A673 (cell line): Measurements from ENCODE around the gene ATP10B. TPM values are rescaled to one million over a fixed set of nuclear protein-coding genes. Genes with fewer than 3 reads are reported as not detected.

Experiments used
- BruUV-seq: library from RNA; stranded (reverse); fragments of 400-500 nt; replicated peaks from 2 replicates; lab custom pipeline; 2021; lab: Mats Ljungman, UMichigan
- CTCF ChIA-PET: fragments of 300-600 bp; sonication (Branson Sonifier 250); formaldehyde crosslinking; loops from one replicate; lab custom pipeline; 2022; ENCODE audit warnings: antibody characterized with exemption; lab: Charles Lee
- POLR2A ChIA-PET: fragments of 300-600 bp; sonication (Branson Sonifier 250); formaldehyde crosslinking; loops from one replicate; lab custom pipeline; 2022; ENCODE audit warnings: antibody characterized with exemption; ENCODE audit not compliant: low non-redundant PET; lab: Charles Lee
- DNase-seq: peaks from one replicate; pipeline ENCODE4 v3.0.0-alpha.2; 2015; ENCODE audit warnings: low spot score
- H3K27ac ChIP-seq: fragments of 200-600 bp; sonication (generic); 2 replicates; pipeline ENCODE4 v1.5.1; 2016; ENCODE audit warnings: mixed run types, low read depth, mild to moderate bottlenecking, mixed read lengths, antibody characterized with exemption, low read length; ENCODE audit not compliant: poor library complexity, severe bottlenecking
- H3K27me3 ChIP-seq: fragments of 200-600 bp; sonication (generic); replicated peaks from 2 replicates; pipeline ENCODE4 v1.6.1; 2017; ENCODE audit warnings: mixed run types, low read depth, mild to moderate bottlenecking, mixed read lengths, antibody characterized with exemption, low read length; ENCODE audit not compliant: insufficient read depth, poor library complexity
- H3K36me3 ChIP-seq: fragments of 200-600 bp; sonication (generic); 2 replicates; pipeline ENCODE4 v1.6.1; 2016; ENCODE audit warnings: mixed run types, mild to moderate bottlenecking, mixed read lengths, antibody characterized with exemption, low read length; ENCODE audit not compliant: insufficient read depth, poor library complexity, severe bottlenecking
- H3K4me1 ChIP-seq: fragments of 200-600 bp; sonication (generic); 2 replicates; pipeline ENCODE4 v1.6.1; 2017; ENCODE audit warnings: mixed run types, mild to moderate bottlenecking, mixed read lengths, antibody characterized with exemption, low read length; ENCODE audit not compliant: insufficient read depth, poor library complexity, severe bottlenecking
- H3K4me3 ChIP-seq: fragments of 200-600 bp; sonication (generic); 2 replicates; pipeline ENCODE4 v1.5.1; 2016; ENCODE audit warnings: low read depth, mixed run types, mild to moderate bottlenecking, mixed read lengths, low read length; ENCODE audit not compliant: poor library complexity, severe bottlenecking
- H3K9me3 ChIP-seq: fragments of 200-600 bp; sonication (generic); 2 replicates; pipeline ENCODE4 v1.6.1; 2016; ENCODE audit warnings: mixed run types, low read depth, mild to moderate bottlenecking, mixed read lengths, antibody characterized with exemption, low read length; ENCODE audit not compliant: poor library complexity, severe bottlenecking
- EZH2 ChIP-seq: fragments of 200-600 bp; sonication (generic); IDR thresholded peaks from 2 replicates; pipeline ENCODE4 v1.6.1; 2017; ENCODE audit warnings: borderline replicate concordance, low read depth, mild to moderate bottlenecking, mixed read lengths, antibody characterized with exemption, low read length; ENCODE audit not compliant: poor library complexity, severe bottlenecking
- intact Hi-C: fragments of 100-400 bp; cut with micrococcal nuclease; formaldehyde crosslinking; loops from one replicate; pipeline ENCODE4 v1.10.0; 2022; ENCODE audit not compliant: unreplicated experiment
- total RNA-seq: library from RNA; stranded (reverse); gene quantifications from 2 replicates; pipeline ENCODE4 v1.2.3, GENCODE V29; 2021
- TF ChIP-seq, protein P1 (sequence below): fragments of 300-800, 200-600 bp; sonication (generic); conservative IDR thresholded peaks from 2 replicates; pipeline ENCODE4 v1.5.1; 2017; ENCODE audit warnings: low read depth, mild to moderate bottlenecking, antibody characterized with exemption, low read length, moderate library complexity, mixed read lengths

Gene ATP10B
- total RNA-seq, 1 experiment from 2014 or later: not detected

DNA sequence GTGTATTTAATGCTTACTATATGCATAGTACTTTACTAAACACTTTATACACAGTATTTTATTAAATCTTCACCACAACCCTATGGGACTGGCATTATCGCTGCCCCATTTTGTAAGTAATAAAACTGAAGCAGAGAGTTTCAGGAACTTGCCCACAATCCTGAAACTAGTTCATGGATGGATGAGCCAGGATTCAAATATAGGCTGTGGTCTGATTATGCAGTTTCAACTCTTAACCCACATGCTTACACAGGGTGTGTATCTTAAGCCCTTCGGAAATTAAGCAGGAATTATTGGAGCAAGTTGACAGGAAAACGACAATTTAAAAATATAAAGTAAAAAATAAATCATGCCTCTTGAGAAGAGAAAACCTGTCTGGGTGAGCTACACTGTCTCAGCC lies 109.0 kb downstream of the ATP10B start:
- Histone ChIP-seq H3K4me1 (no peaks in the 10 kb centered on the region), H3K9me3 (no peaks in the 10 kb centered on the region), H3K36me3 (no peaks in the 10 kb centered on the region), H3K27me3 (peaks cover 2% of the 10 kb centered on the region), H3K4me3 (no peak overlapping the region), H3K27ac (no peak overlapping the region)
- ChIA-PET CTCF (no interaction called here), POLR2A (no interaction called here)
- intact Hi-C loops: no loop called here
- DNase-seq: no peak
- TF ChIP-seq, protein P1, sequence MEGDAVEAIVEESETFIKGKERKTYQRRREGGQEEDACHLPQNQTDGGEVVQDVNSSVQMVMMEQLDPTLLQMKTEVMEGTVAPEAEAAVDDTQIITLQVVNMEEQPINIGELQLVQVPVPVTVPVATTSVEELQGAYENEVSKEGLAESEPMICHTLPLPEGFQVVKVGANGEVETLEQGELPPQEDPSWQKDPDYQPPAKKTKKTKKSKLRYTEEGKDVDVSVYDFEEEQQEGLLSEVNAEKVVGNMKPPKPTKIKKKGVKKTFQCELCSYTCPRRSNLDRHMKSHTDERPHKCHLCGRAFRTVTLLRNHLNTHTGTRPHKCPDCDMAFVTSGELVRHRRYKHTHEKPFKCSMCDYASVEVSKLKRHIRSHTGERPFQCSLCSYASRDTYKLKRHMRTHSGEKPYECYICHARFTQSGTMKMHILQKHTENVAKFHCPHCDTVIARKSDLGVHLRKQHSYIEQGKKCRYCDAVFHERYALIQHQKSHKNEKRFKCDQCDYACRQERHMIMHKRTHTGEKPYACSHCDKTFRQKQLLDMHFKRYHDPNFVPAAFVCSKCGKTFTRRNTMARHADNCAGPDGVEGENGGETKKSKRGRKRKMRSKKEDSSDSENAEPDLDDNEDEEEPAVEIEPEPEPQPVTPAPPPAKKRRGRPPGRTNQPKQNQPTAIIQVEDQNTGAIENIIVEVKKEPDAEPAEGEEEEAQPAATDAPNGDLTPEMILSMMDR: no peak
- TF ChIP-seq EZH2: no peak
- BruUV-seq: no TSS peak

DNA sequence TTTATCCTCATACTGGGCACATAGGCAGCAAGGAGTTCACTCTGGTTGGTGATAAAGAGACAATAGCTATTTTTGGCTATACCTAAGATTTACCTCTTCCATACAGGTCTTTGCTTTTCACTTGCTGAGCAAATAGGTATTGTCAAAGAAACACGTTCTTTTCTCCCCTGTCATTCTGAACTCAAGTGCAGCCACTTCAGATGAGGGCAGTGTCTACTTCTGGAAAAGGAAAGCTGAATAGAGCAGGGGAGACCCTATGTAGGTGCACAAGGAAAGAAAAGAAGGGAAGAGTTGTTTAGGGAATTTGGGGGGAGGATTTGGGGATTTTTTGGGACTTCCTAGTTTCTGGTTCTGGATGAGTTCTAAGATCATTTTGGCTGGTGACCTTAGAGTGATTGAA lies 109.6 kb downstream of the ATP10B start:
- Histone ChIP-seq H3K36me3 (no peaks in the 10 kb centered on the region), H3K27me3 (peaks cover 8% of the 10 kb centered on the region), H3K27ac (no peak overlapping the region), H3K4me1 (no peaks in the 10 kb centered on the region), H3K9me3 (no peaks in the 10 kb centered on the region), H3K4me3 (no peak overlapping the region)
- BruUV-seq: no TSS peak
- no peak for TF ChIP-seq EZH2
- TF ChIP-seq, protein P1: no peak
- CTCF ChIA-PET: no interaction called here
- intact Hi-C loops: no loop called here
- POLR2A ChIA-PET: no interaction called here
- DNase-seq: no peak

DNA sequence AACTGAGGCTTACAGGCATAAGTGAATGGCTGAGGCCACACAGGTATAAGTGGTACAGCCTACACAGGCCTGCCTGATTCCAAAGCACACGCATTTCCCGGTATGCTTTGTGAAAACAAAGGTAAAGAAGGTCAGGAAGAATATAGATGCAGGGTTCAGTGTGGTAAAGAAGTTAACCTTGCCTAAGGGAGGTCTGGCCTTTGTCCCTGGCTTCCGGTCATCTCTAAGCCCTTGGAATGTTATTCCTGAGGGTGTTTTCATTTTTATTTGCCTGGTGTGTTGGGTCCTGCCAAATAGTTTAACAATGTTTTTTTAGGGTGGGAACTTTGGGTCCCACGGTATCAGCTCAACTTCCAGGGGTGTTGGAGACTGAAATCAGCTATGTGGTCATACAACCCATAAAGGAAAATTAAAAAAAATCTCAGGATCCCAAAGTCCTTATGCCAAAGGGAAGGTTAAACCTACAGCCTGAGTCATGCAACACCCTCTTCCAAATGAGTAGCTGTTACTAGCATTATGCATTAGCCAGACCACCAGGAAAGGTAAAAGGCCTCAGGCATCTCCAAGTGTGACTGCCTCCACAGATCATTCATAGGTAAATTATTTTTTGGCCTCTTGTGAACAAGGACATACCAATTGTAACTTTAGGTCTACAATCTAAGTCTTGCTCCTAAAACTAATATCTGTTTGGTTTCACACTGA lies 124.6 kb downstream of the ATP10B start:
- intact Hi-C loops: no loop called here
- no TSS peak for BruUV-seq

More for the DNA sequence above, 124.6 kb downstream of the ATP10B start:
- H3K4me1 ChIP-seq: no peaks in the 10 kb centered on the region
- H3K4me3 ChIP-seq: no peak overlapping the region
- DNase-seq: no peak
- H3K9me3 ChIP-seq: no peaks in the 10 kb centered on the region
- no peaks in the 10 kb centered on the region for H3K36me3 ChIP-seq
- no peak for TF ChIP-seq EZH2
- TF ChIP-seq, protein P1: no peak
- H3K27ac ChIP-seq: no peak overlapping the region
- ChIA-PET CTCF (no interaction called here), POLR2A (no interaction called here)
- peaks cover 9% of the 10 kb centered on the region for H3K27me3 ChIP-seq
